ENCODE measurements around the gene FNIP2.

FNIP2 gene

DNA sequence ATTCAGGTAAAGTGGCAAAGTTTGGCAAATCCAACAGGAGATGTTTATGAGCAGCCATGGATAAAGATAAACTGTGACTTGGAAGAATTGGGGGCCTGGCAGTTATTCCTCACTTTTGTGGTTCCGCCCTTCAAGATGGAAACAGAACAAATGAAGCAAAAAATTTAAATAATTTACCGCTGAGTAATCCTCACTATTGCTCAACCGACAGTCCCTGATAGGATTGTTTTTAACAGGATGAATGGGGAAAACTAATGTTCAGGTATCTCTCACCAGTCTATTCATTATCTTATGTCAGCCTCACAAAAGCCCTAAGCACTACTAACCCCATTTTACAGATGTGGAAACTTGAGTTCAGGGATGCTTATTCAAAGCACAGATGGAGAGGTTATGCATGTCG is 90.8 kb downstream of the FNIP2 start:
- TF ChIP-seq, protein P1, sequence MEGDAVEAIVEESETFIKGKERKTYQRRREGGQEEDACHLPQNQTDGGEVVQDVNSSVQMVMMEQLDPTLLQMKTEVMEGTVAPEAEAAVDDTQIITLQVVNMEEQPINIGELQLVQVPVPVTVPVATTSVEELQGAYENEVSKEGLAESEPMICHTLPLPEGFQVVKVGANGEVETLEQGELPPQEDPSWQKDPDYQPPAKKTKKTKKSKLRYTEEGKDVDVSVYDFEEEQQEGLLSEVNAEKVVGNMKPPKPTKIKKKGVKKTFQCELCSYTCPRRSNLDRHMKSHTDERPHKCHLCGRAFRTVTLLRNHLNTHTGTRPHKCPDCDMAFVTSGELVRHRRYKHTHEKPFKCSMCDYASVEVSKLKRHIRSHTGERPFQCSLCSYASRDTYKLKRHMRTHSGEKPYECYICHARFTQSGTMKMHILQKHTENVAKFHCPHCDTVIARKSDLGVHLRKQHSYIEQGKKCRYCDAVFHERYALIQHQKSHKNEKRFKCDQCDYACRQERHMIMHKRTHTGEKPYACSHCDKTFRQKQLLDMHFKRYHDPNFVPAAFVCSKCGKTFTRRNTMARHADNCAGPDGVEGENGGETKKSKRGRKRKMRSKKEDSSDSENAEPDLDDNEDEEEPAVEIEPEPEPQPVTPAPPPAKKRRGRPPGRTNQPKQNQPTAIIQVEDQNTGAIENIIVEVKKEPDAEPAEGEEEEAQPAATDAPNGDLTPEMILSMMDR (IDR thresholded peaks at IDR 0.05; ENCODE audit: insufficient read depth, low read length, missing control alignments) = no peak
- no peak overlapping the region for H3K4me3 ChIP-seq (ENCODE audit: low read depth, low read length)
- POLR2A ChIA-PET = no interaction called here
- no peak for DNase-seq (ENCODE audit: low read depth, low spot score)
- CTCF ChIA-PET = interaction anchor here (1.6 to 10.6 kb wide), 2 partner anchors 322 to 341 kb away, joined by 4 to 184 read pairs; no protein-coding TSS in a partner anchor

DNA sequence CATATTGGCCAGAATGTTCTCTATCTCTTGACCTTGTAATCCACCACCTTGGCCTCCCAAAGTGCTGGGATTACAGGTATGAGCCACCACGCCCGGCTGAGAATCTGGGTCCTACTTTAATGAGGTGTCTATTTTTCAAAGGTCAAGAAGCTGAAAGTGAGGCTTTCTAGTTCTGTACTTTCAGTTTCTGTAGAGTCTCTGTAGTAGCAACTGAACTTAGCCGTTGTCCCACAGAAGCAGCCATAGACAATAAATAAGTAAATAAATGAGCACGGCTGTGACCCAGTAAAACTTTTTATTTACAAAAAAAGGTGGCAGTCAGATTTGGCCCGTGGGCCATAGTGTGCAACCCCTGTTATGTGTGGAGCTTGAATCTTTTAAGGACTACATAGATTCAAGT is 92.0 kb downstream of the FNIP2 start:
- TF ChIP-seq, protein P1 (IDR thresholded peaks at IDR 0.05; ENCODE audit: insufficient read depth, low read length, missing control alignments) = no peak
- ChIA-PET POLR2A (no interaction called here), CTCF (interaction anchor here (1.3 to 6.9 kb wide), 3 partner anchors 9 to 342 kb away, joined by 4 to 50 read pairs (median 11); no protein-coding TSS in a partner anchor)
- no peak for DNase-seq (ENCODE audit: low read depth, low spot score)
- no peak overlapping the region for H3K4me3 ChIP-seq (ENCODE audit: low read depth, low read length)

DNA sequence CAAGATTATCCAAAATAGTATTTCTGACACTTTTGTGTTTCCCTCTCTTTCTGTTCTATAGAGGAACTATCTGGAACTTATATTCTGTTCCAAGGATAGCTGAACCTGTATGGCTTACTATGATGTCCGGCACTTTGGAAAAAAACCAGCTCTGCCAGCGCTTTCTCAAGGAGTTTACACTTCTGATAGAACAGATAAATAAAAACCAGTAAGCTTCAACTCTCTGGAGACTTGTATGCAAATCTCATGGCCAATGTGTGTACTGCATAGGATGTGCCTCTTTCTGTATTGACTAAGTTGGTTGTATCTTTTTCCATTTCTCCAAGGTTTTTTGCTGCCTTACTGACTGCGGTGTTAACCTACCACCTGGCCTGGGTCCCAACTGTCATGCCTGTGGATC is 92.5 kb downstream of the FNIP2 start:
- TF ChIP-seq, protein P1 (IDR thresholded peaks at IDR 0.05; ENCODE audit: insufficient read depth, low read length, missing control alignments) = no peak
- DNase-seq (ENCODE audit: low read depth, low spot score) = no peak
- ChIA-PET CTCF (interaction anchor here (1.3 to 6.9 kb wide), 3 partner anchors 9 to 341 kb away, joined by 4 to 50 read pairs (median 11); no protein-coding TSS in a partner anchor), POLR2A (no interaction called here)
- no peak overlapping the region for H3K4me3 ChIP-seq (ENCODE audit: low read depth, low read length)

DNA sequence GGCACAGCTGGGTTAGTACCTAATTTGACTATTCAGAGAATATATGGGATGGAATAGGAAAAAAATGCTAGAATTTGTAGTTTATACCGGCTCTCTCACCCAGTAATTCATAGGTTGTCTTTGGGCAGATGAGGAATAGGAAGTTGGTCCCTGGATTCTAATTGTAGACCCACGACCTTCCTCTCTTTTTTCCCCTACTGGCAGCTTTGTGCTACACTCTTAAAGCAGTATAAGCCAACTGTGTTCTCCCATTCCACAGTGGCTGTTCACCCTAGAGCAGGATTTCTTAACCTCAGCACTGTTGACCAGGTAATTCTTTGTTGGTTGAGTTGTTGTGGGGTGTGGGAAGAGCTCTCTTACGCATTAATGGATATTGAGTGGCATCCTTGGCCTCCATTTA is 92.9 kb downstream of the FNIP2 start:
- H3K4me3 ChIP-seq (ENCODE audit: low read depth, low read length) = no peak overlapping the region
- DNase-seq (ENCODE audit: low read depth, low spot score) = no peak

DNA sequence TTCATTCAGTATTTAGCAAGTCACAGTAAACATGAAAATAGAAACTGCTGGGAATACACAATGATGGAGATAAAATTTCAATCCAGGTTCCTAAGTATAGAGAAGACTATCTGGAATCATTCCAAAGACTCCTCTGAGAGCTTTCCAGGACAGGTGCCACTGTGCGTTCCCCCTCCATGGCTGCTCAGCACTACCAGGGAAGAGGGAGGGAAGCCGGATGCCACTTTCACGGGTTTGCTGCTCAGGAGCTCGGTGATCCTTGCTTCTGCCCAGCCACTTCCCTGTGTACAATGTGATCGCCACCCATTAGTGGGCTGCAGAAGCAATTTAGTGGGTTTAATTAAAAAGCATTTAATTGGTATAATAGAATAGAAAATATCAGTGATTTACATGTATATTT is 94.5 kb downstream of the FNIP2 start:
- DNase-seq (ENCODE audit: low read depth, low spot score) = no peak
- ChIA-PET POLR2A (no interaction called here), CTCF (interaction anchor here (1.3 to 6.9 kb wide), 3 partner anchors 9 to 529 kb away, joined by 3 to 50 read pairs (median 4); no protein-coding TSS in a partner anchor)
- H3K4me3 ChIP-seq (ENCODE audit: low read depth, low read length) = no peak overlapping the region
- TF ChIP-seq, protein P1 (IDR thresholded peaks at IDR 0.05; ENCODE audit: insufficient read depth, low read length, missing control alignments) = no peak

More for the DNA sequence above, 92.9 kb downstream of the FNIP2 start:
- ChIA-PET CTCF (interaction anchor here (1.3 to 6.9 kb wide), 3 partner anchors 9 to 341 kb away, joined by 4 to 50 read pairs (median 11); no protein-coding TSS in a partner anchor), POLR2A (no interaction called here)
- TF ChIP-seq, protein P1 (IDR thresholded peaks at IDR 0.05; ENCODE audit: insufficient read depth, low read length, missing control alignments) = no peak

DNA sequence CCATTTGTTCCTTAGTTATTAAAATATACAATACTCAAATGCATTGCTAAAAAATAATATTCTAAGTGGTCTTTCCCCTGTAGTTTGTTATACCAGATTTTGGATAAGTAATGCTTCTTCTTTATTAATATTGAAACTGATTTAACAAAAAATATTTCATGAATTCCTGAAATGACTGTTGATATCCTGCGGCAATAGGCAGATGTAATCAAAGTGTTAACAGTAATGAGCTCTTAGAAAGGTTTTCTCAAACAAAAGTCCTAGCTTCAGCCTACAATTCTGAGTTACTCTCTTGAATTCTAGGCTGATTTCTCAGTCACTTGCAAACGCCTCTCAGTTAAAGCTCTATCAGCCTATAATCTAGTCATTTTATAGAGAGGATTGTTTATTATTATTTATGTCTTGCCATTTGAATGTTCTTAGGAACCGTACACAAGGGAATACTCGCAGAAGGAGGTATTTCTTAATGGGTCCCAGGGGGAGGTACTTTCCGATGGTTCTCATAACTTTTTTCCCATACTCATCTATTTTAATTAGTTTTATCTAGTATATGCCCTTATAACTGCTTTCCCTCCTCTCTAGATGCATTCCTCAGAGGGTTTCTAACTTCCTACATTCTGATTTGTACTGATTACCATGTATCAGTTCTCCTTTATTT is 96.8 kb downstream of the FNIP2 start:
- TF ChIP-seq, protein P1 (IDR thresholded peaks at IDR 0.05; ENCODE audit: insufficient read depth, low read length, missing control alignments) = no peak
- ChIA-PET POLR2A (no interaction called here), CTCF (interaction anchor here (1.4 to 6.9 kb wide), 2 partner anchors 13 to 310 kb away, joined by 4 to 50 read pairs; no protein-coding TSS in a partner anchor)
- no peak overlapping the region for H3K4me3 ChIP-seq (ENCODE audit: low read depth, low read length)
- no peak for DNase-seq (ENCODE audit: low read depth, low spot score)
